ENCODE data around the gene HS2ST1. TPM values are rescaled to one million over a fixed set of nuclear protein-coding genes. Genes with fewer than 3 reads are reported as not detected.

HS2ST1 gene
- total RNA-seq, 6 experiments from 2014 or later = 23.8 to 26.8 (median 24.8) TPM

DNA sequence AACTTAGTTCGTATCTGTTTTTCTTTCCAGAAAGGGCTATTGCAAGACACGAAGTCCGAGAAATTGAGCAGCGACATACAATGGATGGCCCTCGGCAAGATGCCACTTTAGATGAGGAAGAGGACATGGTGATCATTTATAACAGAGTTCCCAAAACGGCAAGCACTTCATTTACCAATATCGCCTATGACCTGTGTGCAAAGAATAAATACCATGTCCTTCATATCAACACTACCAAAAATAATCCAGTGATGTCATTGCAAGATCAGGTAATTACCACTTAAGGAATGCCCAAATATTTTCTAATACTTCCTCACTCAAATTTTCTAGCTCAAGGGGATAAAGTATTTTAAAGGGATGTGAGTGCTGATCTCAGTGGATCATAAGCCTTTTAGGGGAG, 158.5 kb downstream of the HS2ST1 start:
- Mint-ChIP-seq H3K4me3 (no peak overlapping the region), H3K4me1 (ENCODE audit: low read depth) (peaks cover 13% of the 10 kb centered on the region), H3K9me3 (no peaks in the 10 kb centered on the region; the same call in 1 of the 2 replicates), H3K27ac (no peak overlapping the region), H3K27me3 (ENCODE audit: insufficient read depth) (no peaks in the 10 kb centered on the region), H3K36me3 (ENCODE audit: low read depth) (no peaks in the 10 kb centered on the region)
- DNase-seq = no peak
- no peak for TF ChIP-seq CTCF (IDR thresholded peaks at IDR 0.05)

GRCh38 chr1:87074001-87074795, 159.8 kb downstream of the HS2ST1 start:
- Mint-ChIP-seq H3K27ac (no peak overlapping the region), H3K9me3 (no peaks in the 10 kb centered on the region), H3K4me1 (ENCODE audit: low read depth) (peaks cover 20% of the 10 kb centered on the region), H3K36me3 (ENCODE audit: low read depth) (no peaks in the 10 kb centered on the region), H3K27me3 (ENCODE audit: insufficient read depth) (no peaks in the 10 kb centered on the region), H3K4me3 (no peak overlapping the region)
- no peak for DNase-seq
- TF ChIP-seq CTCF (IDR thresholded peaks at IDR 0.05) = no peak

DNA sequence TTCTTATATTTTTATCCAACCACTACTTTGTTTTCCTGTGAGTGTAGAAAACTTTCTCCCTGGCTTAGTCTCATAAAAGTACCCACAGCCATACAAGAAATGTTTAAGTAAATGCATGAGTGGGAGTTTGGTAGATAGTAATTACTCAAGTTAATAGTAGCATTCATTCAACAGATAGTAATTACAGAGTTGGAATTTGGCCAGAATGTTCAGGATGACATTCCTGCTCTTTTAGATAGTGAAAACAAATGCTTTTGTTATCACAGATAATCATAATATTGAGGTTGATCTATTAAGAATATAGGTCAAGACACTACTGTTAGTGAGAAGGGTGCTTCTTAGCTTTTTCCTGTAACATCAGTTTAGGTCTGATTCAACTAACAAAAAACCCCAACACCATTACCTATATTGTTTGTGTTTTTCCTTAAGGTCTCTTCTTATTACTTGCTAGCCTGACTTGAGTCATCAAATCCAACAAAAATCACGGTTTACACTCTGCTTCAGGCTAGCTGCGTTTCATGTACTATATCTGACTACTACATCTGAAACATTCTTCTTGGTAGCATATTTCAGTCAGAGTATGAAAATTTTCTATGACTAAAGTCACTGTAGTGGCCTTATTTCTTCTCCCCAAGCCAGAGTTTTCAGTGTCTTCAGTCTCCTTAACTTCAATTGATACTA, 163.7 kb downstream of the HS2ST1 start:
- peaks cover 20% of the 10 kb centered on the region for H3K4me1 Mint-ChIP-seq (ENCODE audit: low read depth)
- no peaks in the 10 kb centered on the region for H3K9me3 Mint-ChIP-seq
- no peak overlapping the region for H3K27ac Mint-ChIP-seq
- no peak for TF ChIP-seq CTCF (IDR thresholded peaks at IDR 0.05)
- H3K36me3 Mint-ChIP-seq (ENCODE audit: low read depth) = no peaks in the 10 kb centered on the region
- DNase-seq = no peak
- no peaks in the 10 kb centered on the region for H3K27me3 Mint-ChIP-seq (ENCODE audit: insufficient read depth)
- H3K4me3 Mint-ChIP-seq = no peak overlapping the region

DNA sequence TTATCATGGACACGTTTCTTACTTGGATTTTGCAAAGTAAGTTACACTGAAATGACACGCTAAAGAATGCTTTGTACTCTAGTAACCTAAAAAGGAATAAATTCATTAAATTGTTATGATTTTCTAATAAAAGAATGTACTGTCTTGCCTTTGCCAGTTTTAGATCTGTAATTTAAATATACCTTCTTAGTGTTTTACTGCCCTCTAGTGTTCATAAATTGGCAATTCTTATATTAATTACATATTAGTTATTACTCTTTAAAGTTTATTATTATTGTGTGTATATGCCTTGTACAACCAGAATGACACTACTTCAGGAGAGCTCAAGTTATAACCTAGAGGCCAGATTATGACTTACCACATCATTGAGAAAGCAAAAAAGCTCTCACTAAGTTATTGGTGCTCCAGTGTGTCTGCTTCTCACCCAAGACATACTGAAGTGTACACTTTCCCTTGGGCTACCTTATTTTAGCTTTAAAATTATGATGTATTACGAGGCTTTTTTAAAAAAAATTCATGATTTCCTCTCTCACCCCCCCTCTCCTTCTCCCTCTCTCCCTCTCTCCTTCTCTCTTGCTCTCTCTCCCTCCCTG, 169.9 kb downstream of the HS2ST1 start:
- Mint-ChIP-seq H3K27ac (0 out of 2 replicates have a peak overlapping the region, but pooled peaks have one; percentile 26), H3K27me3 (ENCODE audit: insufficient read depth) (no peaks in the 10 kb centered on the region), H3K36me3 (ENCODE audit: low read depth) (no peaks in the 10 kb centered on the region), H3K9me3 (no peaks in the 10 kb centered on the region), H3K4me3 (no peak overlapping the region), H3K4me1 (ENCODE audit: low read depth) (peaks cover 5% of the 10 kb centered on the region; the same call in 1 of the 2 replicates)
- peak; percentile 86 for TF ChIP-seq CTCF (IDR thresholded peaks at IDR 0.05)
- DNase-seq = peak; percentile 32

GRCh38 chr1:87086120-87086519, 171.7 kb downstream of the HS2ST1 start:
- no peak overlapping the region for H3K27ac Mint-ChIP-seq
- H3K4me1 Mint-ChIP-seq (ENCODE audit: low read depth) = peaks cover 10% of the 10 kb centered on the region; the same call in 1 of the 2 replicates
- no peaks in the 10 kb centered on the region for H3K36me3 Mint-ChIP-seq (ENCODE audit: low read depth)
- no peaks in the 10 kb centered on the region for H3K27me3 Mint-ChIP-seq (ENCODE audit: insufficient read depth)
- no peak overlapping the region for H3K4me3 Mint-ChIP-seq
- DNase-seq = no peak
- H3K9me3 Mint-ChIP-seq = no peaks in the 10 kb centered on the region
- no peak for TF ChIP-seq CTCF (IDR thresholded peaks at IDR 0.05)

Data from HFFc6 (cell line).